CD4-positive, alpha-beta T cell (primary cell): ENCODE measurements around the gene OTUD5. TPM values are rescaled to one million over a fixed set of nuclear protein-coding genes. Genes with fewer than 3 reads are reported as not detected.
A peak's percentile ranks its signal among the peaks of the same experiment; 100 is the strongest.

Source experiments
- ATAC-seq: fragments of 200-7000 bp; cut with Tn5 transposase; one replicate; pipeline ENCODE4 v1.10.0; 2022; ENCODE audit warnings: mild to moderate bottlenecking; ENCODE audit not compliant: poor library complexity
- CTCF ChIA-PET: fragments of 350-600 bp; sonication (Branson Sonifier 250); formaldehyde crosslinking; loops from one replicate; lab custom pipeline; 2021; ENCODE audit warnings: antibody characterized with exemption, inconsistent platforms; lab: Charles Lee
- POLR2A ChIA-PET: fragments of 350-600 bp; sonication (Branson Sonifier 250); formaldehyde crosslinking; loops from one replicate; lab custom pipeline; 2021; ENCODE audit warnings: antibody characterized with exemption, inconsistent platforms; lab: Charles Lee
- DNase-seq, 14 experiments: peaks; one replicate each; pipeline ENCODE4 v3.0.0-alpha.2; 2013 to 2020; ENCODE audit warnings: mixed read lengths in 2 of 14
- H3K27ac ChIP-seq, 2 donors: one replicate each; pipeline versions ENCODE4 v1.5.1 to v1.7.0; 2013; ENCODE audit warnings: low read length in 2 of 2, low read depth in 1 of 2, mild to moderate bottlenecking in 1 of 2
- H3K27me3 ChIP-seq, 2 experiments: 1 replicate in 1 of 2; 2 replicates in 1 of 2; pipeline versions ENCODE4 v1.6.1 to v1.7.0; 2013; ENCODE audit warnings: low read length in 2 of 2, control low read depth in 1 of 2, mild to moderate bottlenecking in 1 of 2, moderate library complexity in 1 of 2; ENCODE audit not compliant: insufficient read depth in 2 of 2, control insufficient read depth in 1 of 2
- H3K36me3 ChIP-seq: one replicate; pipeline ENCODE4 v1.6.1; 2013; ENCODE audit warnings: low read length, control low read depth; ENCODE audit not compliant: insufficient read depth
- H3K4me1 ChIP-seq: one replicate; pipeline ENCODE4 v1.6.1; 2013; ENCODE audit warnings: low read length, control low read depth; ENCODE audit not compliant: insufficient read depth
- H3K4me3 ChIP-seq: one replicate; pipeline ENCODE4 v1.5.1; 2013; ENCODE audit warnings: mild to moderate bottlenecking, low read length, moderate library complexity
- H3K9me3 ChIP-seq, 2 experiments: 1 replicate in 1 of 2; 2 replicates in 1 of 2; pipeline versions ENCODE4 v1.6.1 to v1.7.0; 2013; ENCODE audit warnings: low read length in 2 of 2, mild to moderate bottlenecking in 2 of 2, control low read depth in 1 of 2, moderate library complexity in 1 of 2; ENCODE audit not compliant: control insufficient read depth in 1 of 2, insufficient read depth in 1 of 2
- H3K27ac Mint-ChIP-seq: one replicate; pipeline ENCODE4 v1.8.0; 2020; ENCODE audit warnings: mixed read lengths
- H3K27me3 Mint-ChIP-seq: one replicate; pipeline ENCODE4 v1.8.0; 2021; ENCODE audit warnings: mixed read lengths
- H3K36me3 Mint-ChIP-seq: one replicate; pipeline ENCODE4 v1.8.0; 2021; ENCODE audit warnings: low read depth, mixed read lengths
- H3K4me1 Mint-ChIP-seq: one replicate; pipeline ENCODE4 v1.8.0; 2021; ENCODE audit warnings: low read depth, mixed read lengths
- H3K4me3 Mint-ChIP-seq: one replicate; pipeline ENCODE4 v1.8.0; 2020; ENCODE audit warnings: mild to moderate bottlenecking, mixed read lengths
- H3K9me3 Mint-ChIP-seq: one replicate; pipeline ENCODE4 v1.8.0; 2020; ENCODE audit warnings: mixed read lengths
- intact Hi-C, 2 experiments: fragments of 100-400 bp; cut with DNase I in 1 of 2; cut with micrococcal nuclease in 1 of 2; formaldehyde crosslinking; loops; one replicate each; pipeline versions ENCODE4 v1.15.1 to v1.9.0; 2023 to 2025; cut with DNase I, micrococcal nuclease
- total RNA-seq, 174 experiments: library from RNA in 2 of 174; stranded (reverse) in 2 of 174; gene quantifications; one replicate each; pipeline ENCODE4 v1.2.3 and lab custom pipeline; 2021 to 2026
- TF ChIP-seq, protein P1 (sequence below): fragments of 200-600 bp; IDR thresholded peaks from one replicate; pipeline ENCODE4 v1.8.0; 2022; ENCODE audit warnings: antibody characterized with exemption, mild to moderate bottlenecking

OTUD5 gene
- total RNA-seq, 2 experiments from 2014 or later = 81.3 to 92.1 TPM

DNA sequence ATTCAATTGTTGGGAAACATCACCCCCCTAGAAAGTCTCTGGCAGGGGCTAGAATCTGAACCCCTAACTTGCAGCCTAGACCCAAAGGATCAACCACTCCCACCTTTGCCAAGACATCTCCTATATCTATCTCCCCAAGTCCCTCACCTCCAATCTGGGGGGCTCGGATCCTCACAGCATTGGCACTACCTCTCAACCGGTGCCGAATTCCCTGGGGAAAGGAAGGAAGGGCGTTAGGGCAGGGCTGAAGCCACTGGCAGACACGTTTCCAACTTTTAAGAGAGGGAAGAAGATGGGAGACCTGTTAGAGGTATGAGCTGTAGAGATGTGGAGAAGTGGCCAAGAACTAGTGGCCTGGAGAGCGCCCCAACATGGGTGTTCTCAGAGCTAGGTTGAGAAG is 62.5 kb downstream of the OTUD5 start:
- POLR2A ChIA-PET = interaction anchor here (1.3 kb wide), 1 partner anchor 46 kb away, joined by 3 read pairs; no protein-coding TSS in a partner anchor
- H3K36me3 Mint-ChIP-seq = peaks cover 30% of the 10 kb centered on the region
- CTCF ChIA-PET = no interaction called here
- H3K4me3 Mint-ChIP-seq = peak overlapping the region; percentile 72
- H3K9me3 Mint-ChIP-seq = no peaks in the 10 kb centered on the region
- DNase-seq (no peak), ATAC-seq (no peak)
- Histone ChIP-seq H3K36me3 (peaks cover 24% of the 10 kb centered on the region), H3K27ac (no peak overlapping the region), H3K4me3 (no peak overlapping the region), H3K27me3 (no peaks in the 10 kb centered on the region), H3K4me1 (peaks cover 48% of the 10 kb centered on the region), H3K9me3 (no peaks in the 10 kb centered on the region)
- intact Hi-C loops = loop anchor here (5.0 kb wide), 3 partner anchors 93 to 158 kb away; partner anchors contain the start of genes TFE3 (in 2 of the 2) and HDAC6 (in 1 of the 2)
- H3K27me3 Mint-ChIP-seq = no peaks in the 10 kb centered on the region
- TF ChIP-seq, protein P1, sequence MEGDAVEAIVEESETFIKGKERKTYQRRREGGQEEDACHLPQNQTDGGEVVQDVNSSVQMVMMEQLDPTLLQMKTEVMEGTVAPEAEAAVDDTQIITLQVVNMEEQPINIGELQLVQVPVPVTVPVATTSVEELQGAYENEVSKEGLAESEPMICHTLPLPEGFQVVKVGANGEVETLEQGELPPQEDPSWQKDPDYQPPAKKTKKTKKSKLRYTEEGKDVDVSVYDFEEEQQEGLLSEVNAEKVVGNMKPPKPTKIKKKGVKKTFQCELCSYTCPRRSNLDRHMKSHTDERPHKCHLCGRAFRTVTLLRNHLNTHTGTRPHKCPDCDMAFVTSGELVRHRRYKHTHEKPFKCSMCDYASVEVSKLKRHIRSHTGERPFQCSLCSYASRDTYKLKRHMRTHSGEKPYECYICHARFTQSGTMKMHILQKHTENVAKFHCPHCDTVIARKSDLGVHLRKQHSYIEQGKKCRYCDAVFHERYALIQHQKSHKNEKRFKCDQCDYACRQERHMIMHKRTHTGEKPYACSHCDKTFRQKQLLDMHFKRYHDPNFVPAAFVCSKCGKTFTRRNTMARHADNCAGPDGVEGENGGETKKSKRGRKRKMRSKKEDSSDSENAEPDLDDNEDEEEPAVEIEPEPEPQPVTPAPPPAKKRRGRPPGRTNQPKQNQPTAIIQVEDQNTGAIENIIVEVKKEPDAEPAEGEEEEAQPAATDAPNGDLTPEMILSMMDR = no peak
- peak overlapping the region; percentile 64 for H3K27ac Mint-ChIP-seq
- peaks cover 43% of the 10 kb centered on the region for H3K4me1 Mint-ChIP-seq

DNA sequence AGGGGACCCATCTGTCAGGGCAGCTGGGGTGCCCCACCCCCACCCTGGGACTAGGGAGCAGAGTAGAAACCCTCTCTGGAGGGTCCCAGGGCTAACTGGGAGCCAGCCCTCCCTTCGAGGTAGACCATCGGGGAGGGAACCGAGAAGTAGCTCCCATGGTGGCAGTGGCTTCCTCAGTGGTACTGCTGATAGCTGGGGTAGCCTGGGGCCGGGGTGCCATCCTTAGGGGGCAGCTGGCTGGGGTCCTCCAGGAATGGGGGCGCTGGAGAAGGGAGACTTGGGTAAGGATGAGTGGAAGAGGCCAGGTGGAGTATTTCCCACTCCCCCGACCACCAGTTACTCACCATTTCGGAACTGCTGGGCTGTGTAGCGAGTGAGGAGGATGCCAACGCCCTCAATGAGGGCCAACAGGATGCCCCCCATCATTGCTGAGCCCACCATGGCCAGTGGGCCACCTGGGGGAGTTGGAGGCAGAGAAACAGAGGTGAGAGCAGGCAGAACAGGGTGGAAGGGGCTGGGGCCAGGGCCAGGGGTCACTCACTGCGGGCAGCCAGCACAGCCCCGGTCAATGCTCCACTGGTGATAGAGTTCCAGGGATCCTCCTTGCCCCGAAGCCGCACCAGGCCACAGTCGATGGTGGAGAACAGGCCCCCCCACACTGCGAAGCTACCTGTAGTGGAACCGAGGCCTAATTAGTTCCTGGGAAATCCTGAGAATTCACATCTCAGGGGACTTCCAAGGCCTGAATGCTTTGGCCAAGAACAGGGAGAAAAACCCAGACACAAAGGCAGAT is 63.7 kb downstream of the OTUD5 start:
- POLR2A ChIA-PET = interaction anchor here (1.3 kb wide), 1 partner anchor 47 kb away, joined by 3 read pairs; no protein-coding TSS in a partner anchor

DNA sequence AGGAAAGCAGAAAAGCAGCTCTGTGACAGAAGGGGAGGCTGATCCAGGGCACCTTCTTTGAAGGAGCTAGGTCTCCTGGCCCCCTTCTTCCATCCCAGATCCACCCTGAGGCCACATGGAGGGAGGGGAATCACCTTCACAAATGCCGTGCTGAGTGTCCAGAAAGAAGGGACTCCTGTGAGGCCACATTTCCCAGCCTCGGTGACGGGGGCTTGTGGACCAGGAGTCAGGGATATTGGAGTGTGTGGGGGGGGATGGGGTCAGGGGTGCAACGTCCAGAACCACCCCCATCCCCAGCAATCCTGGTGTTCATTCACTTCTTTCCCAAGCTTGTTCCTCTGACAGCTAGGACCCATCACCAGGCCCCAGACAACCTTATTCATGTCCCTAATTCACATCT is 64.5 kb downstream of the OTUD5 start:
- ATAC-seq (no peak), DNase-seq (no peak)
- Mint-ChIP-seq H3K27me3 (no peaks in the 10 kb centered on the region), H3K9me3 (no peaks in the 10 kb centered on the region), H3K27ac (no peak overlapping the region), H3K36me3 (peaks cover 24% of the 10 kb centered on the region), H3K4me3 (peak overlapping the region; percentile 43), H3K4me1 (peaks cover 35% of the 10 kb centered on the region)
- CTCF ChIA-PET = interaction anchor here (2.0 to 2.3 kb wide), 2 partner anchors 24 to 45 kb away, joined by 13 to 15 read pairs; no protein-coding TSS in a partner anchor
- POLR2A ChIA-PET = interaction anchor here (2.0 kb wide), 1 partner anchor 46 kb away, joined by 33 read pairs; no protein-coding TSS in a partner anchor
- peaks cover 30% of the 10 kb centered on the region for H3K4me1 ChIP-seq
- no peak overlapping the region for H3K4me3 ChIP-seq
- no peaks in the 10 kb centered on the region for H3K9me3 ChIP-seq
- intact Hi-C loops = loop anchor here in 1 of 2 experiments (2.0 to 5.0 kb wide), 2 partner anchors 52 to 149 kb away; partner anchors contain the start of gene TFE3
- H3K36me3 ChIP-seq = peaks cover 19% of the 10 kb centered on the region
- no peaks in the 10 kb centered on the region for H3K27me3 ChIP-seq
- TF ChIP-seq, protein P1 = no peak
- H3K27ac ChIP-seq = no peak overlapping the region

More for the DNA sequence above, 63.7 kb downstream of the OTUD5 start:
- Histone ChIP-seq H3K27me3 (no peaks in the 10 kb centered on the region), H3K9me3 (no peaks in the 10 kb centered on the region), H3K27ac (no peak overlapping the region), H3K4me1 (peaks cover 37% of the 10 kb centered on the region), H3K36me3 (peaks cover 19% of the 10 kb centered on the region), H3K4me3 (no peak overlapping the region)
- Mint-ChIP-seq H3K9me3 (no peaks in the 10 kb centered on the region), H3K4me3 (peak overlapping the region; percentile 34), H3K27ac (no peak overlapping the region), H3K27me3 (no peaks in the 10 kb centered on the region), H3K36me3 (peaks cover 30% of the 10 kb centered on the region), H3K4me1 (peaks cover 43% of the 10 kb centered on the region)
- TF ChIP-seq, protein P1 = no peak
- CTCF ChIA-PET = no interaction called here
- intact Hi-C loops = loop anchor here in 1 of 2 experiments (2.0 to 5.0 kb wide), 2 partner anchors 51 to 149 kb away; partner anchors contain the start of gene TFE3
- ATAC-seq = no peak
- DNase-seq = no peak
